Panc1 (cell line): ENCODE measurements around the gene ADGRB3.
"Not testable (repeated sequence)": the region's sequence is repeated elsewhere in the genome, so short reads cannot be mapped to it uniquely, and the experiment has no call there.

Experiments
- POLR2AphosphoS5 ChIP-seq: IDR thresholded peaks from 2 replicates; pipeline ENCODE4 v1.6.1; 2012; ENCODE audit warnings: mild to moderate bottlenecking, low read depth, low read length, moderate library complexity
- SIN3A ChIP-seq: IDR thresholded peaks from 2 replicates; pipeline ENCODE4 v1.6.1; 2012; ENCODE audit warnings: low read depth, mild to moderate bottlenecking, low read length, moderate library complexity, borderline replicate concordance; ENCODE audit not compliant: insufficient read depth
- TCF7L2 ChIP-seq: IDR thresholded peaks from 2 replicates; pipeline ENCODE4 v1.6.1; 2011; ENCODE audit warnings: mild to moderate bottlenecking, low read depth, low read length, inconsistent platforms
- TF ChIP-seq, protein P1 (sequence below): fragments of 450-650 bp; IDR thresholded peaks from 2 replicates; pipeline ENCODE4 v1.5.1; 2017; ENCODE audit warnings: mild to moderate bottlenecking
- TF ChIP-seq, protein P2 (sequence below), 2 experiments: IDR thresholded peaks; 2 replicates each; pipeline ENCODE4 v1.6.1; 2011 to 2012; ENCODE audit warnings: low read depth in 2 of 2, control low read depth in 1 of 2, low read length in 1 of 2, mild to moderate bottlenecking in 1 of 2, moderate library complexity in 1 of 2; ENCODE audit not compliant: insufficient read depth in 1 of 2

DNA sequence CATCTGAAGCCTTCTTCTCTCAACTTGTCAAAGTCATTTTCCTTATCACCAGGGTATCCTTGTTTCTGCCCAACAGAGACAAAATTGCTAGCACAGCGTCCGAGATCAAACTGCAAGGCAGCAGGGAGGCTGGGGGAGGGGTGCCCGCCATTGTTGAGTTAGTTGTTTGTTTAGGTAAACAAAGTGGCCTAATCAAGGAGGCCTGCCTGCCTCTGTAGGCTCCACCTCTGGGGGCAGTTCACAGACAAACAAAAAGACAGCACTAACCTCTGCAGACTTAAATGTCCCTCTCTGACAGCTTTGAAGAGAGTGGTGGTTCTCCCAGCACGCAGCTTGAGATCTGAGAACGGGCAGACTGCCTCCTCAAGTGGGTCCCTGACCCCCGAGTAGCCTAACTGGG, 155.0 kb downstream of the ADGRB3 start:
- not testable (repeated sequence) for TF ChIP-seq TCF7L2, SIN3A, POLR2AphosphoS5
- TF ChIP-seq, protein P1, sequence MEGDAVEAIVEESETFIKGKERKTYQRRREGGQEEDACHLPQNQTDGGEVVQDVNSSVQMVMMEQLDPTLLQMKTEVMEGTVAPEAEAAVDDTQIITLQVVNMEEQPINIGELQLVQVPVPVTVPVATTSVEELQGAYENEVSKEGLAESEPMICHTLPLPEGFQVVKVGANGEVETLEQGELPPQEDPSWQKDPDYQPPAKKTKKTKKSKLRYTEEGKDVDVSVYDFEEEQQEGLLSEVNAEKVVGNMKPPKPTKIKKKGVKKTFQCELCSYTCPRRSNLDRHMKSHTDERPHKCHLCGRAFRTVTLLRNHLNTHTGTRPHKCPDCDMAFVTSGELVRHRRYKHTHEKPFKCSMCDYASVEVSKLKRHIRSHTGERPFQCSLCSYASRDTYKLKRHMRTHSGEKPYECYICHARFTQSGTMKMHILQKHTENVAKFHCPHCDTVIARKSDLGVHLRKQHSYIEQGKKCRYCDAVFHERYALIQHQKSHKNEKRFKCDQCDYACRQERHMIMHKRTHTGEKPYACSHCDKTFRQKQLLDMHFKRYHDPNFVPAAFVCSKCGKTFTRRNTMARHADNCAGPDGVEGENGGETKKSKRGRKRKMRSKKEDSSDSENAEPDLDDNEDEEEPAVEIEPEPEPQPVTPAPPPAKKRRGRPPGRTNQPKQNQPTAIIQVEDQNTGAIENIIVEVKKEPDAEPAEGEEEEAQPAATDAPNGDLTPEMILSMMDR = not testable (repeated sequence)
- TF ChIP-seq, protein P2, sequence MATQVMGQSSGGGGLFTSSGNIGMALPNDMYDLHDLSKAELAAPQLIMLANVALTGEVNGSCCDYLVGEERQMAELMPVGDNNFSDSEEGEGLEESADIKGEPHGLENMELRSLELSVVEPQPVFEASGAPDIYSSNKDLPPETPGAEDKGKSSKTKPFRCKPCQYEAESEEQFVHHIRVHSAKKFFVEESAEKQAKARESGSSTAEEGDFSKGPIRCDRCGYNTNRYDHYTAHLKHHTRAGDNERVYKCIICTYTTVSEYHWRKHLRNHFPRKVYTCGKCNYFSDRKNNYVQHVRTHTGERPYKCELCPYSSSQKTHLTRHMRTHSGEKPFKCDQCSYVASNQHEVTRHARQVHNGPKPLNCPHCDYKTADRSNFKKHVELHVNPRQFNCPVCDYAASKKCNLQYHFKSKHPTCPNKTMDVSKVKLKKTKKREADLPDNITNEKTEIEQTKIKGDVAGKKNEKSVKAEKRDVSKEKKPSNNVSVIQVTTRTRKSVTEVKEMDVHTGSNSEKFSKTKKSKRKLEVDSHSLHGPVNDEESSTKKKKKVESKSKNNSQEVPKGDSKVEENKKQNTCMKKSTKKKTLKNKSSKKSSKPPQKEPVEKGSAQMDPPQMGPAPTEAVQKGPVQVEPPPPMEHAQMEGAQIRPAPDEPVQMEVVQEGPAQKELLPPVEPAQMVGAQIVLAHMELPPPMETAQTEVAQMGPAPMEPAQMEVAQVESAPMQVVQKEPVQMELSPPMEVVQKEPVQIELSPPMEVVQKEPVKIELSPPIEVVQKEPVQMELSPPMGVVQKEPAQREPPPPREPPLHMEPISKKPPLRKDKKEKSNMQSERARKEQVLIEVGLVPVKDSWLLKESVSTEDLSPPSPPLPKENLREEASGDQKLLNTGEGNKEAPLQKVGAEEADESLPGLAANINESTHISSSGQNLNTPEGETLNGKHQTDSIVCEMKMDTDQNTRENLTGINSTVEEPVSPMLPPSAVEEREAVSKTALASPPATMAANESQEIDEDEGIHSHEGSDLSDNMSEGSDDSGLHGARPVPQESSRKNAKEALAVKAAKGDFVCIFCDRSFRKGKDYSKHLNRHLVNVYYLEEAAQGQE (IDR thresholded peaks at IDR 0.05; ENCODE audit: insufficient read depth in 1 of 2, low read depth in 2 of 2, low read length in 1 of 2) = not testable (repeated sequence)
